Measurements from ENCODE around the gene MIGA1.
"Not testable (repeated sequence)": the region's sequence is repeated elsewhere in the genome, so short reads cannot be mapped to it uniquely, and the experiment has no call there.

The MIGA1 gene

GRCh38 chr1:77825131-77825709 lies 45.8 kb downstream of the MIGA1 start:
- H3K4me3 ChIP-seq (ENCODE audit: low read depth, low read length): no peak overlapping the region
- DNase-seq (ENCODE audit: low read depth): peak; percentile 69
- peak; percentile 69 for TF ChIP-seq CTCF (IDR thresholded peaks at IDR 0.05; ENCODE audit: control insufficient read depth, extremely low read depth, insufficient read depth)

GRCh38 chr1:77826851-77827250 lies 47.4 kb downstream of the MIGA1 start:
- DNase-seq (ENCODE audit: low read depth); H3K4me3 ChIP-seq (ENCODE audit: low read depth, low read length): not testable (repeated sequence)

GRCh38 chr1:77828098-77828497 lies 48.6 kb downstream of the MIGA1 start:
- H3K4me3 ChIP-seq (ENCODE audit: low read depth, low read length): no peak overlapping the region
- no peak for TF ChIP-seq CTCF (IDR thresholded peaks at IDR 0.05; ENCODE audit: control insufficient read depth, extremely low read depth, insufficient read depth)
- DNase-seq (ENCODE audit: low read depth): no peak

GRCh38 chr1:77829851-77830250 lies 50.4 kb downstream of the MIGA1 start:
- DNase-seq (ENCODE audit: low read depth): no peak
- no peak overlapping the region for H3K4me3 ChIP-seq (ENCODE audit: low read depth, low read length)
- TF ChIP-seq CTCF (IDR thresholded peaks at IDR 0.05; ENCODE audit: control insufficient read depth, extremely low read depth, insufficient read depth): no peak

GRCh38 chr1:77830946-77831345 lies 51.5 kb downstream of the MIGA1 start:
- no peak for DNase-seq (ENCODE audit: low read depth)
- H3K4me3 ChIP-seq (ENCODE audit: low read depth, low read length): no peak overlapping the region
- TF ChIP-seq CTCF (IDR thresholded peaks at IDR 0.05; ENCODE audit: control insufficient read depth, extremely low read depth, insufficient read depth): no peak

- DNase-seq (ENCODE audit: low read depth): no peak
- TF ChIP-seq CTCF (IDR thresholded peaks at IDR 0.05; ENCODE audit: control insufficient read depth, extremely low read depth, insufficient read depth): no peak
- no peak overlapping the region for H3K4me3 ChIP-seq (ENCODE audit: low read depth, low read length)
Observed at GRCh38 chr1:77831566-77831965, 52.1 kb downstream of the MIGA1 start.

GRCh38 chr1:77831976-77832711 lies 52.7 kb downstream of the MIGA1 start:
- H3K4me3 ChIP-seq (ENCODE audit: low read depth, low read length): no peak overlapping the region
- peak; percentile 80 for DNase-seq (ENCODE audit: low read depth)
- no peak for TF ChIP-seq CTCF (IDR thresholded peaks at IDR 0.05; ENCODE audit: control insufficient read depth, extremely low read depth, insufficient read depth)

Data from LNCaP clone FGC (cell line).